GM12874 (cell line): ENCODE measurements around the gene SERPINB3.

Experiments used
- CTCF ChIP-seq: IDR thresholded peaks from 2 replicates; pipeline ENCODE4 v1.5.1; 2011; ENCODE audit warnings: low read depth, mild to moderate bottlenecking, control low read depth, low read length, moderate library complexity; ENCODE audit not compliant: insufficient read depth

Gene SERPINB3

GRCh38 chr18:63697097-63697660 lies 35.5 kb upstream of the SERPINB3 start:
- TF ChIP-seq CTCF, result no peak

- TF ChIP-seq CTCF, result no peak
Measured at GRCh38 chr18:63689064-63689463, 27.4 kb upstream of the SERPINB3 start.

GRCh38 chr18:63686871-63687270 lies 25.2 kb upstream of the SERPINB3 start:
- TF ChIP-seq CTCF, result no peak

- no peak for TF ChIP-seq CTCF
Measured at GRCh38 chr18:63684718-63685117, 23.0 kb upstream of the SERPINB3 start.

- no peak for TF ChIP-seq CTCF
Measured at GRCh38 chr18:63683890-63684289, 22.2 kb upstream of the SERPINB3 start.

GRCh38 chr18:63683152-63683551 lies 21.5 kb upstream of the SERPINB3 start:
- TF ChIP-seq CTCF, result no peak

- TF ChIP-seq CTCF, result no peak
Measured at GRCh38 chr18:63681449-63682340, 20.0 kb upstream of the SERPINB3 start.
